Tongue (tissue), 2 donors: ENCODE measurements around the gene HMGCLL1. TPM values are rescaled to one million over a fixed set of nuclear protein-coding genes. Genes with fewer than 3 reads are reported as not detected.

Experiments used
- DNase-seq: peaks from one replicate; pipeline ENCODE4 v3.0.0-alpha.2; 2015
- total RNA-seq: library from RNA; depleted of rRNA; stranded (reverse); fragments of >200 nt; gene quantifications from one replicate; pipeline ENCODE4 v1.2.3, GENCODE V29; 2014

The HMGCLL1 gene
- total RNA-seq, 1 donor from 2014 or later, result 7.4 TPM

DNA sequence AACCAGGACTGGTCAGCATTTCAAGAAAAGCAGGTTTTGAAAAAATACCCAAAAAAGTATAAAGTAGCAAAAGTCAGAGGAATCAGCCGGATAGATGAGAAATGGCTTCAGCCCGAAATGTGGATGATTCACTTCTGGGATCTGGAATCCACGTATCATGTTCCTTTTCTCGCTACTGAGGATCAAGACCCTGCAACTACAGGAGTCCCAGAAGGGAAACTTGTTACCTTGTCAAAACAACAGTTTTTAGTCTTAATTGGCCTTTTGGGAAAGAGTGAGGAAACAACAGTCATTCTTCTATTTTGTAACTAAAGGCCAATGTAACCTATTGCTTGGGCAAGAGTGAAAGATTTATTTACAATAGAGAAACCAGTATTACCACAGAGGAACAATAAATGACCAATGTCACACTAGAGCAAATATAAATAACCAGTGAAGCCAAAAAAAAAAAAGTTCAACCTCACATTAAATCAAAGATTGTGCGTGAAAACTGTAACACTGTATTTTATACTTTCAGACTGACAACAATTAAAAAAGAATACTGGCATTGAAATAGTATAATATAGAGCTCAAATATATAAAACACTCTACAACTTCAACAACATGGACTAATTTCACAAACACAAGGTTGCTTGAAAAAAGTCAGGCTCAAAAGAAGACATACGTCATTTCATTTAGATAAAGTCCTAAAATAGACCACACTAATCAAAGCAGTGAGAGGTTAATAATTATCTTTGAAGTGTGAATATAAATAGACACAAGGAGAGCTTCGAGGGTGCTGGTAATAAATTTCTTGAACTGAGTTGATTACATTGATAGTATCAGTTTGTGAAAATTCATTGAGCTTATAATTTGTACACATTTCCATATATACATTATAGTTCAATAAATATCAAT, 135.5 kb downstream of the HMGCLL1 start:
- no peak for DNase-seq

DNA sequence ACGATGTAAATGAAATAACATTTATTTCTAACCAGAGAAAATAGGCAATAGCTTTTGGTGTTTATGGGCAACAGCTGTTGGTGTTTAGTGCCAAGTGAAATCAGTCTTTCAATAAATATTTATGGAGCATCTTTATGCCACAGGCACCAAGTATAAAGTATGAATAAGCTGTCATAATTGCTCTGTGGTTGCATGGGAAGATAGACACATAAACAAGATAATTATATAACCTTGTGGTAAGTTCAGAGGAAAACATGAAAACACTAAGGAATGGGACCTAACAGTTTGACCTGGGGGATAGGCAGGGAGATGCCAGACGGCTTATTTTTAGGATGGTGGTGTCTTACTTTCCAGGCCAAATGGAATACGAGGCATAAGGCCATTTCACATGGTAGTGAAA, 140.8 kb downstream of the HMGCLL1 start:
- no peak for DNase-seq

DNA sequence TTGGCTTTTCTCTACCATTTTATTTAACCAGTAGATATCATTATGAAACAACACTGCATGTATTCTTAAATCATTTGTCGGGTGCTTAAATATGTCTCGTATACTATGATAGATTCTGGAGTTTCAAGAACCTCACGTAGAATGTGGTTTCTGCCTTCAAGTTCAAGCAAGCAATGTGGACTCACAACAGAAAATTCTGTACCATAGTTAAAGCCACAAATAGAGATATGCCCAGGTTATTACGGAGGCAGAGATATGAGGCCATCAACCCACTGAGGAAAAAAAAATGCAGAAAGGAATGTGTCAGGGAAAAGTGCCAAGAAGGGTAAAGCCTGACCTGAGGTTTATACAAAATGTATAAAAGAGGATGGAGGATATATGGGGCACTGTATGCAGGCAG, 141.9 kb downstream of the HMGCLL1 start:
- DNase-seq, result no peak

DNA sequence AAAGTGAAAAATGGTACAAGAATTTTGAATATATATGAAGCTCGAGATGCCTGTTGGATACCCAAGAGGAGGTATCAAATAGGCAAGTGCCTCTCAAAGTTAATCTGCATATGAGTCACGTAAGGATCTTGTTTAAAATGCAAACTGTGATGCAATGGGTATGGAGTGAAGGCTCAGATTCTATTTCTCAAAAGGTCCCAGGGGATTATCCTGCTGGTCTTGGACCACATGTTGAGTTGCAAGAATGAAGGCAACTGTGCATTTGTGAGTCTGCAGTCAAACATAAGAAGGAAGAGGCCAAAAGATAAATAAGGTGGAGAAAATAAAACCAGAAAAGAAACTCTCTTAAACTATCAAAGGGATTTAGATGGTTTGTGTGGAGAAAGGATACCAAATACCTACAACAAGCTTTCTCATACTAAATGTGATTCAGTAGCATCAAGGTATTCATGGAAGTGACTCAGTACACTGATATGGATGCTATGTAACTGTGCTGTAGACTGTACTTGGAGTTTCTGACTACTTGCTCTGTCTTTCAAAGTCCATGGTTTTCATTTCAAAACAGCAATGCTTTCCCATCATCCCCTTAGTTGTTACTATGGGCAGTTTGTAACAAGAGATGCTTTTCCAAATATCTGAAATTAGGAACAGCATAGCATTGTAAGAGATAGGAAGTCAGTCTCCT, 145.4 kb downstream of the HMGCLL1 start:
- DNase-seq, result no peak

DNA sequence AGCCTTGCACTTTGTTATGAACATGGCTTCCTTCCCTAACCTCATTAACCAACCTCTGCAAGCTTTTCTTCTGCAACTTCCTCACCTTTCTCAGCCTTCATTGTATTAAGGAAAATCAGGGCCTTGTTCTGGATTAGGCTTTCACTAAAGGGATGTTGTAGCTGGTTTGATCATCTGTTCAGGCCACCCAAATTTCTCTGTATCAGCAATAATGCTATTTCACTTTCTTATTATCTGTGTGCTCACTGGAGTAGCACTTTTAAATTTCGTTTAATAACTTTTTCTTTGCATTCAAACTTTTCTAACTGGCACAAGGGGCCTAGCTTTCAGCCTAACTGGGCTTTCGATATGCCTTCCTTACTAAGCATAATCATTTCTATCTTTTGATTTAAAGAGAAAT, 155.1 kb downstream of the HMGCLL1 start:
- no peak for DNase-seq

DNA sequence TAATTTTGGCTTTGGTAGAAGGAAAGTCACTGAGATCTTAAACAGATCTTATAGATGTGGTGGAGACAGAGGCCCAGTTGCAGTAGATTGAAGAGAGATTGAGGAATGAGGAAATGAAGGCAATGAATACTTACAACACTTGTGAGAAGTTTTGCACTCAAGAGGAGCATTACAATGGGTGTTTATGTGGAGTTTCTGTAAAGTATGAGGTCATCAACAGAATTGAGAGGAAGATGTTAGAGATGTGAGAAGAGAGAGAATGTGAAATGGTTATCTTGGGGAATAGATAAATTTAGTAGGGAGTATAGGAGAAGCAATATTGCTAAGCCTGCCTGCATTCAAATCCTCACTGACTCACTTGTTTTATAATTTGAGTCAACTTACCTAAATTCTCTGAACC, 168.3 kb downstream of the HMGCLL1 start:
- no peak for DNase-seq

DNA sequence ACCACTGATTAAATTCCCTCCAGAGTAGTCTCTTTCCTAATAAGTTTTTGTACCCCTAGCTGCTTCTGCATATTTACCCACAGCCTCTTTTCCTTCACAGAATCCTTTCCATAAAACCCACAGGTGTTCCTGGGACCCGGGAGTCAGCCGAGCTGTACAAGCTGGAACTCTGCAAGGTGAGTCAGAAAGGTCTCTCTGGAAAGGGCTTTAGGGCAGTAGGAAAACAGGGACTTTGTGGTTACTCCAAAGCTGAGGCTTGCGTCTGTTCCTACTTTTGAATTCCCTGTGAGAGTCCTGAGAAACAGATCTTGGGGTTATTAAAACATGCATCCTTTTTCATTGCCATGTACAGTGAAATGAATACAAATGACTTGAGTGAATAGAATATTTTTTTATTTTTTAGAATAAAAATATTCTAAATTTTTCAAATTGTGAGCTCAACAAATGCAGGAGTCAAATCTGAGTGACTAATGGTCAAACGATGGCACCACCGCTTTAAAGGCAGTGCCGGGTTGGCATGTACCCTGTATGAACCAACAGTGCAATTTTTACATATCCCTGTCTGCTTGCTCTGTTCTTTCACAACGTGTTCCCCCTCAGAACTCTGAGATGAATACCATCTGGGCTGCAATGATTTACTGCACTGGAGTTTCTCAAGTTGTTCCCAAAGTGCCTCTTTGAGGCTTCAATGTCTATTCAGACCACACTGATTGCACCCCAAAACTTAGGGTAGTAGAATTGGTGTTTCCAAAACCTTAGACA, 173.3 kb downstream of the HMGCLL1 start:
- no peak for DNase-seq

DNA sequence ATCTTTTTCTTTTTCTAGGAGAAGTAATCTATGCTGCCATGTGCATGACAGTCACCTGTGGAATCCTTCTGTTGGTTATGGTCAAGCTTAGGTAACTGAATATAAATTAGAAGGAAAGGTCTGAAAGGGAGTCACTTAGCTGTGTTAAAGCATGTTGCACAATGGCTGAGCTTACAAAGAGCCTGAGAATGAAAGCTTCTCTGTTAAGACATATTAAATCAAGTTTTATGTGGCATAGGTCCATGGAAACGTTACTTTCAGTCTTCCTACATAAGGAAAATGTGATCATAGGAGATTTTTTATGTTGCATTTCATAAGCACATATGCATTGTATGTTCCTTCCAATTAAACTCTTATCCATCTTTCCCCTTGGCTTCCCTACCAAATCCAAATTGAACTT, 179.6 kb downstream of the HMGCLL1 start:
- no peak for DNase-seq

DNA sequence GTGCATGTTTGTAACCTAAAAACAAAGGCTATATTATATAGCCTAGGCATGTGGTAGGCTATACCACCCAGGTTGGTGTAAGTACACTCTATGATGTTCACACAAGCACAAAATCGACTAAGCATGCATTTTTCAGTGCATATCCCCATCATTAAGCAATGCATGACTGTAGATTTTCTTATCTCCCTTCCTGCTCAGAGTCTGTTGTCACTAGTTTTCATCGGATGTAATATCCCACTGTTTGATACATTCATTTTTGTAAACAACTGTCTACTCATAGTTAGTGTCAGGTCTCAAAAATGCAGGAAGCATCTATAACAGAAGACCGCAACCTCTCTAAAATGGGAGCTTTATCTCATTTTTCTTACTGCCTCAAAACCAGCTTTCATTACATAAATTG, 181.0 kb downstream of the HMGCLL1 start:
- DNase-seq, result no peak

DNA sequence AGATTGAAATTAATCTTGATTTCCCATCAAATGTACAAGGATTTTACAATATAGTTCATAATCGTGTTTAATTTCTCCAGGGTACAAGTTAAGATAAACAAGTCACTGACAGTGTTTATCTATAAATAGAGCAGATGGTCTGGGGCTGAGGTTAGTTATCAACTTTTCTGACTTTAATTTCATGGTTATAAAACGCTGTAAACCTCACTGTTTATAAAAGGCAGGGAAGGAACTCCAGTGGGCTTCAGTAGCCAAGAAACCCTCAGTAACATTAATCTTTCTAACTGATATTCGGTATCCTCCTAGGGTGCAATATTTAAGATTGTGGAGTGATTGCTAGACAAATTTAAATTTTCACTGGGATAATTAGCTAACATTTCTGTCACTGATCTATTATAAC, 183.1 kb downstream of the HMGCLL1 start:
- no peak for DNase-seq

DNA sequence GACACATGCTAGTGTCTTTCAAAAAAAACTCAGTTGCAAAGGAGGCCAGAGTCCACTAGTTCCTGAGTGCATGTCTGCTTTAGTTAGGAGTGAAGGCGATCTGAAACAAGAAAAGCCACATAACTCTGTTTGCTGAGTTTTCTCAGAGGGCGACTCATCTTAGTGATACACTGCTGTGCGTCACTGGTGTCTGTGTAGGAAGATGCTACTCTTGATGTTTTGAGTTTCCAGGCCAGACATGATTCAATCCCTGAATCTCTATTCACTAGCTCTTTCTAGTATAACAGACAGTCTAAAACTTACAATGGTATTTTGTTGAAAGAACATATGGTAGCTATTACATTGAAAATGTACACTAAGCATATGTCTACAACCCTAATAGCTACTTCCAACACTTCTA, 190.8 kb downstream of the HMGCLL1 start:
- peak; percentile 57 for DNase-seq
